Measurements from ENCODE around the gene IRS2. TPM values are rescaled to one million over a fixed set of nuclear protein-coding genes. Genes with fewer than 3 reads are reported as not detected.
A peak's percentile ranks its signal among the peaks of the same experiment; 100 is the strongest.

The IRS2 gene
- total RNA-seq, 1 experiment from 2014 or later = 5.9 TPM

DNA sequence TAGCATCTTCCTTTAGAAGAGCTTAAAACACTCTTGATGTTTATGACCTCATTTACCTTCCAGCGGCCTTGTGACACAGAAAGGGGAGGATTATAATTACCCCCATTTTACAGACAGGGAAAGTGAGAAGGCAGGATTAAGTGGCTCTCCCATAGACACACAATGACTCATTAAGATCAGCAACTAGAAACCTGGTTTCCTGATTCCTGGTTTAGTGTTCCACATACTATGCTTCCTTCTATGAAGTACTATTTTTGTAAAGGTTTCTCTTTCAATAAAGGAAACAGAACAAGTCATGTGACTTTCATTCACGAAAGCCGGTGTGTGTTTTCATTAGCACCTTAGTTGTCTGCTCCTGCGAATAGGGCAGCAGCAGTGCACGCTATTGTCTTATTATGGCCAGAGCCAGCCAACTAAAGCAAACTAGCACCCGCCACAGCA lies 8.3 kb downstream of the IRS2 start:
- ATAC-seq (peak; percentile 73), DNase-seq (ENCODE audit: low read depth, low spot score) (peak; percentile 41)
- TF ChIP-seq TCF7L2 (IDR thresholded peaks at IDR 0.05; ENCODE audit: low read depth, low read length) = no peak
- TF ChIP-seq, protein P1, sequence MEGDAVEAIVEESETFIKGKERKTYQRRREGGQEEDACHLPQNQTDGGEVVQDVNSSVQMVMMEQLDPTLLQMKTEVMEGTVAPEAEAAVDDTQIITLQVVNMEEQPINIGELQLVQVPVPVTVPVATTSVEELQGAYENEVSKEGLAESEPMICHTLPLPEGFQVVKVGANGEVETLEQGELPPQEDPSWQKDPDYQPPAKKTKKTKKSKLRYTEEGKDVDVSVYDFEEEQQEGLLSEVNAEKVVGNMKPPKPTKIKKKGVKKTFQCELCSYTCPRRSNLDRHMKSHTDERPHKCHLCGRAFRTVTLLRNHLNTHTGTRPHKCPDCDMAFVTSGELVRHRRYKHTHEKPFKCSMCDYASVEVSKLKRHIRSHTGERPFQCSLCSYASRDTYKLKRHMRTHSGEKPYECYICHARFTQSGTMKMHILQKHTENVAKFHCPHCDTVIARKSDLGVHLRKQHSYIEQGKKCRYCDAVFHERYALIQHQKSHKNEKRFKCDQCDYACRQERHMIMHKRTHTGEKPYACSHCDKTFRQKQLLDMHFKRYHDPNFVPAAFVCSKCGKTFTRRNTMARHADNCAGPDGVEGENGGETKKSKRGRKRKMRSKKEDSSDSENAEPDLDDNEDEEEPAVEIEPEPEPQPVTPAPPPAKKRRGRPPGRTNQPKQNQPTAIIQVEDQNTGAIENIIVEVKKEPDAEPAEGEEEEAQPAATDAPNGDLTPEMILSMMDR (IDR thresholded peaks at IDR 0.05) = no peak
- TF ChIP-seq, protein P2, sequence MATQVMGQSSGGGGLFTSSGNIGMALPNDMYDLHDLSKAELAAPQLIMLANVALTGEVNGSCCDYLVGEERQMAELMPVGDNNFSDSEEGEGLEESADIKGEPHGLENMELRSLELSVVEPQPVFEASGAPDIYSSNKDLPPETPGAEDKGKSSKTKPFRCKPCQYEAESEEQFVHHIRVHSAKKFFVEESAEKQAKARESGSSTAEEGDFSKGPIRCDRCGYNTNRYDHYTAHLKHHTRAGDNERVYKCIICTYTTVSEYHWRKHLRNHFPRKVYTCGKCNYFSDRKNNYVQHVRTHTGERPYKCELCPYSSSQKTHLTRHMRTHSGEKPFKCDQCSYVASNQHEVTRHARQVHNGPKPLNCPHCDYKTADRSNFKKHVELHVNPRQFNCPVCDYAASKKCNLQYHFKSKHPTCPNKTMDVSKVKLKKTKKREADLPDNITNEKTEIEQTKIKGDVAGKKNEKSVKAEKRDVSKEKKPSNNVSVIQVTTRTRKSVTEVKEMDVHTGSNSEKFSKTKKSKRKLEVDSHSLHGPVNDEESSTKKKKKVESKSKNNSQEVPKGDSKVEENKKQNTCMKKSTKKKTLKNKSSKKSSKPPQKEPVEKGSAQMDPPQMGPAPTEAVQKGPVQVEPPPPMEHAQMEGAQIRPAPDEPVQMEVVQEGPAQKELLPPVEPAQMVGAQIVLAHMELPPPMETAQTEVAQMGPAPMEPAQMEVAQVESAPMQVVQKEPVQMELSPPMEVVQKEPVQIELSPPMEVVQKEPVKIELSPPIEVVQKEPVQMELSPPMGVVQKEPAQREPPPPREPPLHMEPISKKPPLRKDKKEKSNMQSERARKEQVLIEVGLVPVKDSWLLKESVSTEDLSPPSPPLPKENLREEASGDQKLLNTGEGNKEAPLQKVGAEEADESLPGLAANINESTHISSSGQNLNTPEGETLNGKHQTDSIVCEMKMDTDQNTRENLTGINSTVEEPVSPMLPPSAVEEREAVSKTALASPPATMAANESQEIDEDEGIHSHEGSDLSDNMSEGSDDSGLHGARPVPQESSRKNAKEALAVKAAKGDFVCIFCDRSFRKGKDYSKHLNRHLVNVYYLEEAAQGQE (IDR thresholded peaks at IDR 0.05; ENCODE audit: insufficient read depth in 1 of 2, low read depth in 2 of 2, low read length in 1 of 2) = no peak
- no peak for TF ChIP-seq POLR2AphosphoS5 (IDR thresholded peaks at IDR 0.05; ENCODE audit: low read depth, low read length)
- no peak for TF ChIP-seq SIN3A (IDR thresholded peaks at IDR 0.05; ENCODE audit: borderline replicate concordance, insufficient read depth, low read depth, low read length)
- intact Hi-C loops (cut with micrococcal nuclease; ENCODE audit: unreplicated experiment) = no loop called here
- ChIA-PET POLR2A (no interaction called here), CTCF (no interaction called here)
- peak overlapping the region; percentile 73 for H3K27ac ChIP-seq (ENCODE audit: low read length)
- in situ Hi-C loops (cut with HindIII; ENCODE audit: low pct_unique_long_range_greater_than_20kb, low sequenced_read_pairs) = no loop called here
- no peaks in the 10 kb centered on the region for H3K36me3 ChIP-seq (ENCODE audit: control insufficient read depth, insufficient read depth, low read length)
- no peaks in the 10 kb centered on the region for H3K9me3 ChIP-seq (ENCODE audit: control insufficient read depth, insufficient read depth, low read depth, low read length)
- BruUV-seq (replicated peaks) = no TSS peak
- H3K4me1 ChIP-seq (ENCODE audit: control insufficient read depth, insufficient read depth, low read length) = peaks cover 20% of the 10 kb centered on the region
- peak overlapping the region; percentile 41 to 49 for H3K4me3 ChIP-seq (ENCODE audit: low read depth in 2 of 2, low read length in 2 of 2)
- H3K27me3 ChIP-seq (ENCODE audit: control insufficient read depth, insufficient read depth, low read length) = no peaks in the 10 kb centered on the region

DNA sequence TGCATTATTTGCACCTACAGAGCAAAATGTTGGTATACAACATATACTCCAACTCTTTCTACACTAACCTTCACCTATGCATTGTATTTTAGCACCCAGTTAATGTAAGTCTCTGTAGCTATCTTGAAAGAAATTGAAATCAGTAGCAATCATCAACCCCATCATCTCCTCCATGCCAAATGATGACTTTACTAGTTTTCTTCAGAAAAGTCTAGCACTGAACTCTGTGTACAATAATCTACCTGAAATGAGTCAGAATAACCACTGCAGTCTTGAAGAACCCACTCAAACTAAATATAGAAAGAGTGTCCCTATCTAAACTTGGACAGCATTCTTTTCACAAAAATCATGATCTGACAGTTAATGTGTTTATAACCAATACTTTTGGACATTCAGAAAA lies 9.8 kb downstream of the IRS2 start:
- no peak overlapping the region for H3K4me3 ChIP-seq (ENCODE audit: low read depth in 2 of 2, low read length in 2 of 2)
- intact Hi-C loops (cut with micrococcal nuclease; ENCODE audit: unreplicated experiment) (no loop called here), in situ Hi-C loops (cut with HindIII; ENCODE audit: low pct_unique_long_range_greater_than_20kb, low sequenced_read_pairs) (no loop called here)
- ChIA-PET CTCF (no interaction called here), POLR2A (no interaction called here)
- H3K4me1 ChIP-seq (ENCODE audit: control insufficient read depth, insufficient read depth, low read length) = peaks cover 20% of the 10 kb centered on the region
- H3K9me3 ChIP-seq (ENCODE audit: control insufficient read depth, insufficient read depth, low read depth, low read length) = no peaks in the 10 kb centered on the region
- no peak for TF ChIP-seq SIN3A (IDR thresholded peaks at IDR 0.05; ENCODE audit: borderline replicate concordance, insufficient read depth, low read depth, low read length)
- TF ChIP-seq TCF7L2 (IDR thresholded peaks at IDR 0.05; ENCODE audit: low read depth, low read length) = no peak
- no peak for TF ChIP-seq POLR2AphosphoS5 (IDR thresholded peaks at IDR 0.05; ENCODE audit: low read depth, low read length)
- TF ChIP-seq, protein P2 (IDR thresholded peaks at IDR 0.05; ENCODE audit: insufficient read depth in 1 of 2, low read depth in 2 of 2, low read length in 1 of 2) = no peak
- TF ChIP-seq, protein P1 (IDR thresholded peaks at IDR 0.05) = no peak
- H3K27ac ChIP-seq (ENCODE audit: low read length) = no peak overlapping the region
- no peaks in the 10 kb centered on the region for H3K36me3 ChIP-seq (ENCODE audit: control insufficient read depth, insufficient read depth, low read length)
- ATAC-seq (no peak), DNase-seq (ENCODE audit: low read depth, low spot score) (no peak)
- BruUV-seq (replicated peaks) = no TSS peak
- H3K27me3 ChIP-seq (ENCODE audit: control insufficient read depth, insufficient read depth, low read length) = no peaks in the 10 kb centered on the region
